GM18519 (cell line): ENCODE measurements around the gene PTPRN2.
"Not testable (repeated sequence)": the region's sequence is repeated elsewhere in the genome, so short reads cannot be mapped to it uniquely, and the experiment has no call there.

Experiments used
- ATAC-seq: cut with Tn5 transposase; IDR thresholded peaks from one replicate; pipeline ENCODE4 v1.9.1; 2021; ENCODE audit warnings: mild to moderate bottlenecking, moderate library complexity; ENCODE audit not compliant: unreplicated experiment, low FRiP score

PTPRN2 gene

GRCh38 chr7:158176561-158177173 lies 411.0 kb downstream of the PTPRN2 start:
- ATAC-seq: no peak

DNA sequence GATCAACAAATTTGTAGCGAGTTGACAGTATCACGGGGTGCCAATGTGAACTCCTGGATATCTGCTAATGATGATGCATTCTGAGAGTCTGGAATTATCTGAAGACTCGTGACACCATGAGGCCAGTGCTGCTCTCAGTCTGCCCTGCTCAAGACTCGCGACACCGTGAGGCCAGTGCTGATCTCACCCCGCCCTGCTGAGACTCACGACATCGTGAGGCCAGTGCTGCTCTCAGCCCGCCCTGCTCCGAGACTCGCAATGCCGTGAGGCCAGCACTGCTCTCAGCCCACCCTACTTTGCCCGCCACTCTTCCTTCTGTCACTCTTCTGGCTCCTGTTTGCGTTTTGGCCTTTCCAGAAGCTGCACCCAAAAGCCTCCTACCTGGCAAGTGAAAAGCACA lies 411.8 kb downstream of the PTPRN2 start:
- ATAC-seq: no peak

GRCh38 chr7:158174947-158175346 lies 412.7 kb downstream of the PTPRN2 start:
- ATAC-seq: no peak

DNA sequence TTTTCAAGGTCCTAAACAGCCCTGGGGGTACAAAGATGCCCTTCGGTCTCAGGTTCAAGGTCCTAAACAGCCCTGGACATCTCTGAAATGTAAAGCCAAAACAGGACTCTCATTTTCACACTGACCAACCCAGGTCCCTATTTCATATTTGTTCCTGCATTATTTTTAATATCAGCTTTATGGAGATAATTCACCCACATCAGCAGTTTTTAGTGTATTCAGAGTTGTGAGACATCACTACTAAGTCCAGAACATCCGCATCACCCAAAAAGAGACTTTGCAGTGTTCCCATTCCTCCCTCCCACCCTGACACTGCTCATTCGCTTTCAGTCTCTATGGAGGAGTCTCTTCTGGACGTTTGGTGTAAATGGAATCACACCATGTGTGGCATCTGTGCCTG lies 420.2 kb downstream of the PTPRN2 start:
- no peak for ATAC-seq

DNA sequence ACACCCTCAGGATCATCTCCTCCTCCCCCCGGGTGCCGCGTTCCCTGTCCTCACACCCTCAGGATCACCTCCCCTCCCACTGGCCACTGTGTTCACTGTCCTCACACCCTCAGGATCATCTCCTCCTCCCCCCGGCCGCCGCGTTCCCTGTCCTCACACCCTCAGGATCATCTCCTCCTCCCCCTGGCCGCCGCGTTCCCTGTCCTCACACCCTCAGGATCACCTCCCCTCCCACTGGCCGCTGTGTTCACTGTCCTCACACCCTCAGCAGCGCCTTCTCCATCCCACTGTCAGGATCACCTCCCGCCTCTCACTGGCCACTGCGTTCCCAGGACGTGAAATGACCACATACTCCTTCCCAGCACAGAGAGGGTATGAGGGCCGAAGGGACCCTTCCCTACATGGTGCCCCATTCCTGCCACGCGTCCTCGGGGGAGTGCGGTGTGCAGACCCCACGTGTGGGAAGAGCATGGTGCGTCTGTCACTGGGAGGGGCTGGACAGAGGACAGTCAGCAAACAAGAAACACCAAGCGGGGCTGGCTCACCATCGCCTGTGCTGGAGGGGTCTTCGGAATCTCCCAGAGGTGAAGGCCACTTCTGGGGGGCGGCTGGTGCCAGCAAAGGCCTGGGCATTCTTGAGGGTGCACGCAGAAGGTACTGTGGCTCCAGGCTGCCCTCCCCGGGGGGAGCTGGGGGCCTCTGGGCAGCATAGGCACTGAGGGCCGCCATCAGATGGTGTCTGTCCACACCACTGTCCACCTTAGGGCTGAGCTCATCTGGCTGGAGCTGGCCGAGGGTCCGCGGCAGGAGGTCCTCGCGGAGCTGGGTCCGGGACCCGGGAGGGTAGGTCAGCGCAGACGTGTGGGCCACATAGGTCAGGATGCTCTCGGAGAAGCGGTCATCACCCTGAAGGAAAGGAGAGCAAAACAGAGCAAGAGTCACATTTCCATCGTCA lies 421.0 kb downstream of the PTPRN2 start:
- ATAC-seq: no peak

GRCh38 chr7:158165711-158166110 lies 421.9 kb downstream of the PTPRN2 start:
- ATAC-seq: no peak

GRCh38 chr7:158164101-158165095 lies 423.2 kb downstream of the PTPRN2 start:
- ATAC-seq: no peak

GRCh38 chr7:158161194-158161593 lies 426.4 kb downstream of the PTPRN2 start:
- no peak for ATAC-seq

DNA sequence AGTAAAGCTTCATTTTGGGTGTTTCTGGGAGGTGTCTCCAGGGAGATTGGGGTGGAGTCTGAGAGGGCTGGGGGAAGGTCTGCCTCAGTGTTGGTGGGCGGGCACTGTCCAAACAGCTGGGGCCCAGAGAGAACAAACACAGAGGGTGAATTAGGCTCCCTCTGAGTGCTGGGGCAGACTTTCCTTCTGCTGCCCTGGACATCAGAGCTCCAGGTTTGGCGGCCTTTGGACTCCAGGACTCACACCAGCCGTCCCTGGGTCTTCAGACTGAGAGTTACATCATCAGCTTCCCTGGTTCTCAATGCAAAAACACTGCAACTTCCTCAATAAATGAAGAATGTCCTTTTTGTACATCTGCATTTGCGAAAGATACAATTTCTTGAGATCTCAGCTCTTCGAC lies 427.4 kb downstream of the PTPRN2 start:
- ATAC-seq: no peak

- no peak for ATAC-seq
Observed at GRCh38 chr7:158157460-158157859, 430.2 kb downstream of the PTPRN2 start.

- ATAC-seq: not testable (repeated sequence)
Observed at GRCh38 chr7:158151273-158151672, 436.4 kb downstream of the PTPRN2 start.

GRCh38 chr7:158150234-158150633 lies 437.4 kb downstream of the PTPRN2 start:
- no peak for ATAC-seq

- ATAC-seq: not testable (repeated sequence)
Observed at GRCh38 chr7:158147431-158147830, 440.2 kb downstream of the PTPRN2 start.

- no peak for ATAC-seq
Observed at GRCh38 chr7:158145370-158145769, 442.3 kb downstream of the PTPRN2 start.

GRCh38 chr7:158143196-158144120 lies 444.2 kb downstream of the PTPRN2 start:
- ATAC-seq: no peak

GRCh38 chr7:158142657-158143056 lies 445.0 kb downstream of the PTPRN2 start:
- ATAC-seq: no peak

- no peak for ATAC-seq
Observed at GRCh38 chr7:158141806-158142518, 445.7 kb downstream of the PTPRN2 start.

GRCh38 chr7:158141221-158141582 lies 446.4 kb downstream of the PTPRN2 start:
- ATAC-seq: no peak
